Measurements from ENCODE around the gene COL18A1.

GRCh38 chr21:45465611-45466329, 60.8 kb downstream of the COL18A1 start:
- TF ChIP-seq REST (IDR thresholded peaks at IDR 0.05) (no peak), CTCF (IDR thresholded peaks at IDR 0.05; ENCODE audit: low read depth, low read length, missing input control) (no peak), ZBTB33 (IDR thresholded peaks at IDR 0.05) (no peak), TAF1 (conservative IDR thresholded peaks at IDR 0.05) (no peak), RXRA (IDR thresholded peaks at IDR 0.05) (no peak), SP1 (IDR thresholded peaks at IDR 0.05) (no peak), YY1 (IDR thresholded peaks at IDR 0.05) (no peak), JUND (IDR thresholded peaks at IDR 0.05) (no peak), HNF4G (IDR thresholded peaks at IDR 0.05) (no peak), RAD21 (IDR thresholded peaks at IDR 0.05) (no peak)

All from liver (tissue), 3 donors.